ENCODE data around the gene RSU1.

- no peak for TF ChIP-seq CTCF (IDR thresholded peaks at IDR 0.05)
- no peak for TF ChIP-seq POLR2A (IDR thresholded peaks at IDR 0.05)
Measured at GRCh38 chr10:16735671-16736070, 81.6 kb downstream of the RSU1 start.

All from uterus (tissue), 2 donors.